Stimulated activated CD8-positive, alpha-beta memory T cell treated with anti-CD3 and anti-CD28 coated beads, Interleukin-7, amount 100 ng/mL, for 4 hours (primary cell): ENCODE data around the gene LDLRAD4.

Source experiments
- DNase-seq, 2 donors: peaks; one replicate each; pipeline ENCODE4 v3.0.0-alpha.2; 2020; ENCODE audit warnings: low read depth in 2 of 2

Gene LDLRAD4

DNA sequence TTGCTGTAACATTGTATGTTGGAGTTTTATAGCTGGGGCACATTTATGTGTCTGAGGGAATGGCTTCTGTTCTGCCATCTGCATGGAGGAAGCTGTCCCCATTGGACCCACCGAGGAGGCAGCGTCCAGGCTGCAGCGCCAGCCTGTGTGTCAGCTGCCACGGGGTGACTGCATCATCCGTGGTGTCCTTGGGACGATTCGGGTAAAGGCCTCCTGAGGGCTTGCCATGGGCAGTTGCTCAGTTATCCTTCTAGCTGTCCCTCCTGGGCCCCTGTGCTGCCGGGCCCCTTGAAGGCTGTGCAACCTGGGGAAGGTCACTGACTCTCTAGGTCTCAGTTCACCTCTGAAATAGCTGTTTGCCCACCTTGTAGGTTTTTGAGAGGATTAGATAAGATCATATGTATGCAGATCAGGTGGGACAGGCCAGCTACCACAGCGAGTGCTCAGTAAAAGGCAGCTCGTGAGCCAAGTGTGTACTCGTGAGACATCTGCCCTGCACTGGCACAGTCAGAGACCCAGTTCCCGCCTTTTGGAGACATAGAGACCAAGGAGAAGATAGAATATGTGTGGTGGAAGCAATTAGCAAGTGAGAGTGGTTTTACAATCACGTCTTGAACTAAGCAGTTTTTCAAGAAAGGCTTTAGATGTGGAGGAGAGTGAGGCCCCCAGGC lies 10.6 kb downstream of the LDLRAD4 start:
- DNase-seq, result no peak

GRCh38 chr18:13231151-13231550 lies 12.6 kb downstream of the LDLRAD4 start:
- DNase-seq, result no peak

- DNase-seq, result no peak
These were observed 13.7 kb downstream of the LDLRAD4 start for GRCh38 chr18:13232086-13232917.

DNA sequence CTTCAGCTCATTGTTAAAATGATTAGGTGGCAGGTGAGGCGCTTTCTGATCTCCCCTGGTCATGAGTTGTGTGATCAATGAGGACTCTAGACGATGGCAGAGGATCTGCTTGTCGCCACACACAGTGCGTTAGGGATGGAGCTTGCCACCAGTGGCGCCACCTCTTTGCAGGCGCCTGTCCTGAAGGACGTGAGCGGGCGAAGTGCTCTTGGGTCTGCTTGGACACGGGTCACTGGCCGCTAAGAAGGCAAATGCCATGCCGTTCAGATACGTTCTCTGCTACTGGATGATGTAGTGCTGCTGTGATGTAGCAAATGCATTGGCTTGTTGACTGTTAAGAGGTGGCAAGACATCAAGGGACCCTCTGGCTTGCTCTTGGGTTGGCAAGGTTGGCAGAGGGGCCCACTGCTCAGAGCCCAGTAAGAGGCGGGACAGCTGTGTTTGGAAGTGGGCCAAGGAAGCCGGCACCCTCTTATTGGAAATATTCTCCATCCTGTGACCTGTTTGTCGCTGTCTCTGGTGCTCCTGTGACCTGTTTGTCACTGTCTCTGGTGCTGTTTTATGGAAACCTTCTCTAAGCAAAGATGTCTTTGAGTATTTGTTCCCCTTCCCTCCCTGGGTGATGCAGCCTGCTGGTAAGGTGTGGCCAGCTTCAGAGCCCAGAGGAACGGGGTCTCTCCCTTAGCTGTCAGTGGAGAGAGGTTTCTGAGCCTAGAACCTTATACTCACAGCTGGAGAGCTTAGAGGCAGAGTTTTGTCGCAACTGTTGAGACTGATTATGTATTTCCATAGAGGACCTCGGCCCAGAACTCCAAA lies 14.6 kb downstream of the LDLRAD4 start:
- no peak for DNase-seq

GRCh38 chr18:13233787-13234783 lies 15.5 kb downstream of the LDLRAD4 start:
- no peak for DNase-seq

DNA sequence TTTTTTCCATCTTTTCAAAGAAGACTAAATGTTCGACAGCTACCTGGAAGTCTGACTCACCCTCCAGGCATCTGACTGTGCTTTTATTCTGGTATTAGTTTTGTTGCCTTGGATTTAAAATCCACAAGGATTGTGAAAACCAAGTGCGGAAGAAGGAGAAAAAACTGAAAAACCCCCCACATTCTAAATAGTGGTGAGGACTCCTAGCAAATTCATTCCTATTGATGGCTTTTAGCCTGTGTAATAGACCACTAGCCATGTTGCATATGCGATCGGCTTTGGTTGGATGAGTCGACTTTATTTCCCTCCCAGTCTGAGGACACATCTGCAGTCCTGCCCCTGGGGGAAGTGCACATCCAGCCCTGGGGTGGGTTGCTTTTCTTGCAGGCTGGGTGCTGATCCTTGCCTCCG lies 16.9 kb downstream of the LDLRAD4 start:
- DNase-seq, result no peak

DNA sequence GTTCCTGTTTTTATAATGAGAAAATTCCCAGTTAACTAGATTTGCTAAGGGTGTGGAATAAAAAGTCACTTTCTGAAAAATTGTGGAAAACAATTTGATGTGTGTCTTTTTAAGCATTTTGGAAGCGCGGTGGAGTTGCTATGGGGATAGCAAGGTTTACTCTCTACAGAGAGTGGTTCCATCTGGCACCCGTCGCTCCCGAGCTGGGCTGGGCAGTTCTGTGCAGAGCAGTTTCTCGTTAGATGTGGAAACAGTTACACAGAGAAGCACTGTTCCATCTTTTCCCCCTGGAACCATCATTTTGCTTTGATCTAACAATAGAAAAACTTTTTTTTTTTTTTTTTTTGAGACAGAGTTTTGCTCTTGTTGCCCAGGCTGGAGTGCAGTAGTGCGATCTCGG lies 17.4 kb downstream of the LDLRAD4 start:
- no peak for DNase-seq

DNA sequence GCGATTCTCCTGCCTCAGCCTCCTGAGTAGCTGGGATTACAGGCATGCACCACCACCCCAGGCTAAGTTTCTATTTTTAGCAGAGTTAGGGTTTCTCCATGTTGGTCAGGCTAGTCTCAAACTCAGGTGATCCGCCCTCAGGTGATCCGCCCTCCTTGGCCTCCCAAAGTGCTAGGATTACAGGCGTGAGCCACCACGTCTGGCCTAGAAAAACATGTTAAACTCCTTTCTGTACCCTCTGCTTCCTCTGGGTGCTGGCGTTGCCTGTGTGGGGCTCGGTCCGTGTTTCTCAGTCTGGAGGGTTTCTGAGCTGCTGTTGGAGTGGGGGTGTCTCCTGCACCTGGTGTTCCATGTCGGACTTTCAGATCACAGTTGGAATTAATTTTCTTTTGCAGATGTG lies 17.9 kb downstream of the LDLRAD4 start:
- DNase-seq, result no peak

- no peak for DNase-seq
These were observed 18.5 kb downstream of the LDLRAD4 start for GRCh38 chr18:13237073-13237472.

- DNase-seq, result no peak
These were observed 19.1 kb downstream of the LDLRAD4 start for GRCh38 chr18:13237641-13238040.

GRCh38 chr18:13239171-13239956 lies 20.8 kb downstream of the LDLRAD4 start:
- no peak for DNase-seq

DNA sequence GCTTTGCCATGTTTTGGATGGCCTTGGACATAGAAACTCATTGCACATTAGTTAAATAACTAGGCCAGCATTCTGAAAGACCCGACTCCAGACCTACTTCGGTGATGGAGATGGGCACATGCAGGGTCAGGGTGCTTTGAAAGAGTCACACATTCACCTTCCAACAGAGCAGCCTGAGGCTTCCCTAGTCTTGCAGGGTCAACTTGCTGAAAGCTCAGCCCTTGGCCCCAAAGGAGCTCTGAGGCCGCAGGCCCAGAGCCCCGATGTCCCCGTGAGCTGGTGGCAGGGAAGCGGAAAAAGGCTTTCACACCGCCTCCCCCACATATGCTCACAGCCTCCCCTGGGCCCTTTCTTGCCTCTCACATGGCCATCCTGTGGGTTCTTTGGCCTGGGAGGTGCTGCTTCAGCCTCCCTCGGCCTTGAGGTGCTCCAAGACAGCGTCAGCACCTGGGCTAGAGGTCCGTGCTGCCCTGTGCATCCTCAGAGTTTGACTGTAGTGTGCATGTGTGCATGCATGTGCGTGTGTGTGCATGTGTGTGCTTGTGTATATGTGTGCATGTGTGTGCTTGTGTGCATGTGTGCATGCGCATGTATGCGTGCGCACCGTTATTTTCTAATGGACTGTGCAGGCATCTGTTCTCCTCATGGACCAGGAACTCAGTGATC lies 21.6 kb downstream of the LDLRAD4 start:
- DNase-seq, result no peak

DNA sequence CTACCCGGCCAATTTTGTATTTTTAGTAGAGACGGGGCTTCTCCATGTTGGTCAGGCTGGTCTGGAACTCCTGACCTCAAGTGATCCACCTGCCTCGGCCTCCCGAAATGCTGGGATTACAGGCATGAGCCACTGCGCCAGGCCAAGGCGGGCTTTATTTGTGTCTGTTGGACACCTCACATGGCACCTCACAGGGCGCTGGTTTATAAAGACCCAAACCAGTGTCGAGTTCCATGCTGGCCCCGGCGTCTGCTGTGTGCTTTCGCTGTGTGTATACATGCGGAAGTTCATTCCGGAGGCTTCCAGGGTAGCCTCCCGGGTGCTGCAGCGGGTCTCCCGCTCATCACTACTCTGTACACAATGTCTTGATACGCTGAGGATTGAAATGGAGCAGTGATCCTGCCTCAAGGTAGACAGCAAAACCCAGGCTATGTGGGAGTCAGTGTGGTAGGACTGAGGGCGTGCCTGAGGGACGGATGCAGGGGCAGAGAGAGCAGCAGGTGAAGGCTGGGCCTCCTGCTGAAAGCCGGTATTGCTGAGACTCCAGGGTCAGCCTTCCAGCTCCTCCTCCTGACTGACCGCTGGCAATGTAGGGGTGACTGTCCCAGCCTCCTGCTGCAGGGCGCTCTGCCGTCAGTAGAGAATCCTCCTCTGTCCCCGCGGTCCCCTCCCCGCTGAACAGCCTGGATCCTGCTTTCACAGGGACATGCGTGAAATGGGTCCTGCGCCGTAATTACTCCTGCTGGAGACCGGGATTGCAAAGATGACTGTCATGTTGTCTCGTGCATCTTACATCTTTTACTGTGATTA lies 22.7 kb downstream of the LDLRAD4 start:
- no peak for DNase-seq

GRCh38 chr18:13241893-13242175 lies 23.3 kb downstream of the LDLRAD4 start:
- DNase-seq, result no peak

DNA sequence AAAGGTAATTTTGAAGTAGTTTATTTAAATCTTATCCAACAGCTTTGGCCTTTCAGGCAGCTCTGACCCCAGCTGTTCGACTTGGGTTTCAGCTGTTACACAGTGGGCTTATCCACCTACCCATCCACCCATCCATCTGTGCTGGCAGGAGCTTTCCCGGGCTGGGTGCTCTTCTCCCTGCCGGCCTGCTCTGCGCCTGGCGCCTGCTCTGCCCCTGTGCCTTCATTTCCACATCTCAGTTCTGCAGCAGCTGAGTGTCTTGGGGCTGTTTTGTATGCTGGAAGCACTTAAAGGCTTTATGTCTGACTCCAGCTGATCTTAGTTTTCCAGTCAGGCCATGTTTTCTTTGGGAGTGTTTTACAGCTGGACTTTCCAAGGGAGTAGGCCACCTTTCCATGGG lies 24.2 kb downstream of the LDLRAD4 start:
- DNase-seq, result no peak

- DNase-seq, result no peak
These were observed 24.8 kb downstream of the LDLRAD4 start for GRCh38 chr18:13243363-13243762.

DNA sequence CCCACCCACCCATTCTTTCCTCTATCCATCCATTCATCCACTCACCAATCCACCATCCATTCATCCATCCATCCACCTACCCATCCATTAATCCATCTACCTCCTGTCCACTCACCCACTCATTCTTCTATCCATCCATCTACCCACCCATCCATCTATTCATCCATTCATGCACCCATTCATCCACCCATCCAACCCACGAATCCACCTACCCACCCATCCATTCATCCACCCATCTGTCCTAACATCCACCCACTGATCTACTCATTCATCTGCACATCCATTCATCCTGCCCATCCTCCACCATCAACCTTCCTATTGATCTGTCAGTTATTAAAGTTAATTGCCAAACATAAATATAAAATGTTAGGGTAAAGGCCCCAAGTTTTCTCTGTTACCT lies 25.6 kb downstream of the LDLRAD4 start:
- no peak for DNase-seq

DNA sequence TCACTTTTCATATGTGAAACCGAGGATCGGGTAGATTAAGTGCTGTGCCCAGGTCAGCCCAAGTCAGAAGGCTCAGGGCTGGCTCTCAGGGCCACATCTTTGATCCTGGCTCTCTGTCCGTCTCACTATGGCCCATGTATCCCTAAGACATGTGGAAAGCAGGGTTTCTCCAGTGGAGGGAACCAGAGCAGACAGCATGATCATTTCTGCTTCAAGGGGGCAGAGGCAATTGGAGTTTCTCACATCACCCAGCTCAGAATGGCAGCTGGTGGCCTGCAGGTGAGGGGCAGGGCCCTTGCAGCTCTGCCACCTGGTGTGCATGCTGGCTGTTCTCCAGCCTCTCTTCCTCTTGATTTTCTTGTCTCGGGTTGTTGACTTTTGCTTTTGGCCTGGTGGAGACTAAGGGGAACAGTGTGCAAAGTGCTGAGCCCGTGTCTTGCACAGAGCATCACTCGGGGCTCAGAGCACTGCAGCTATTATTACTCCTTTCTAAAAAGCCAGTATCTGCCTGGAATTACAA lies 27.0 kb downstream of the LDLRAD4 start:
- no peak for DNase-seq

GRCh38 chr18:13246121-13246520 lies 27.6 kb downstream of the LDLRAD4 start:
- DNase-seq, result no peak
